Measurements from ENCODE around the gene NCOA1.

Gene NCOA1

DNA sequence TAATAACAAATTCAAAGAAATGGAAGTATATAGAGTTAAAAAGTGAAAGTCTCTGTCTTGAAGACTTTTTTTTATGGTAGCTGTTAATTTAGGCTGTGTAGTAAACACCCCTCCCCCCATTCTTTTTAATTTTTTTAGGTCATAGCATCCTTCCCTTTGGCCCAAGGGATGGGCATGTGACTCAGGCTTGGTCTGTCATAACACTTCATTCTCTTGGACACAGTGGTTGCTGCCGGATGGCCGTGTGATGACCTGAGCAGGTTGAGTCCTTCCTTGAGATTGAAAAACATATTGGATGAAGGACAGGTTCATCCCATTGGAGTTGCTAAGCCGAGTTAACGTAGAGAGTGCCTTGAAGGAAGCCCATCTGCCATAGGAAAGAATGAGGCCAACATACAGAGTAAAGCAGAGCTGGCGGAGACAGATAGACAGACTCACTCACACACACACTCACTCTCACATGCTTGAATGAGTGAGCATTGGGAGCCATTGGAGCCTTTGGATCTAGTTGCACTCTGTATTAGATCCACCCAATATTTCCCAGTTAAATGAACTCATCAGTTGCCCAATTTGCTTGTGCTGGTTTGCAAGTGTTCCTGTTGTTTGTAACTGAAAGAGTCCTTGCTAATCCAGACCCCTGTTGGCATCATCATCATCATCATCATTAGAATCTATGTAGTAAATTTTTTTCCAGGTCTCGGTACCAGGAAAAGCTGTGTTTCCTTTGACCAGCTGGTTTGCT, 14.7 kb downstream of the NCOA1 start:
- no peak for DNase-seq (ENCODE audit: low read depth)
- TF ChIP-seq CTCF (IDR thresholded peaks at IDR 0.05; ENCODE audit: low read depth, low read length, missing control alignments), result no peak
- H3K4me3 ChIP-seq (ENCODE audit: low read depth, low read length), result no peak overlapping the region

DNA sequence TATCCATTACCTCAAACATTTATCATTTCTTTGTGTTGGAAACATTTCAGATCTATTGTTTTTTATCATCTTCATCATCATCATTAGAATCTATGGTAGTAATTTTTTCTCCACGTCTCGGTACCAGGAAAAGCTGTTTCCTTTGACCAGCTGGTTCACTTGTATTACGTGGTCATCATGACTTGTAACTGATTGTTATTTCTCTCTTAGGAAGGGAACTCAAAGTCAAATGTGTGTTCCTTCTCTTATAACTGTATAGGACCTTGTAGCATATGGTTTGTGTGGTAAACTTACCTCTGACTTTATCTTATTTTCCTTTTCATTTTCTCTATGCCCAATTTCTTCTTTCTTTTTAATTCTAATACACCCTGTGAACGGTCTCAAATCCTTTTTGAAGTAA, 16.5 kb downstream of the NCOA1 start:
- no peak for DNase-seq (ENCODE audit: low read depth)
- H3K4me3 ChIP-seq (ENCODE audit: low read depth, low read length), result no peak overlapping the region
- TF ChIP-seq CTCF (IDR thresholded peaks at IDR 0.05; ENCODE audit: low read depth, low read length, missing control alignments), result no peak

- DNase-seq (ENCODE audit: low read depth), result no peak
- no peak overlapping the region; the same call in 1 of the 2 replicates for H3K4me3 ChIP-seq (ENCODE audit: low read depth, low read length)
Observed at GRCh38 chr2:24508878-24509277, 17.8 kb downstream of the NCOA1 start.

DNA sequence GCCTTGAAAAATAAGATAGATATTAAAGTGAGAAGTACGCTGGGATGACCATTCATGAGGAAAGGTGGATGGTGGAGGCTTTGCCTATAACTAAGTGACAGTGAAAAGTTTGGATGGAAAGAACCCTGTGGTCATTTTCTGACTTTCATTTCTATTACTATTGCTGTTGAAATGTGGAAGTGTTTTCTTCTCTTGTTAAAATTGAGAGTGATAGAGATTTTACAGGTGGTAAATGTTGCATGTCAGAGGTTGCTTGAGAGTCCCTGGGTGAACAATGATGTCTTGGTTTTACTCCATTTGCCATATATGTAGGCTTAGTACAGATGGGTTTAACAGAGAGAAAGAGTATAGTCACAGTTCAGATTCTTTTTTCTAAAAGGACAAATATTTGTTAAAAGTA, 18.4 kb downstream of the NCOA1 start:
- H3K4me3 ChIP-seq (ENCODE audit: low read depth, low read length), result no peak overlapping the region; the same call in 1 of the 2 replicates
- DNase-seq (ENCODE audit: low read depth), result peak; percentile 61
- no peak for TF ChIP-seq CTCF (IDR thresholded peaks at IDR 0.05; ENCODE audit: low read depth, low read length, missing control alignments)

More at GRCh38 chr2:24508878-24509277, 17.8 kb downstream of the NCOA1 start:
- TF ChIP-seq CTCF (IDR thresholded peaks at IDR 0.05; ENCODE audit: low read depth, low read length, missing control alignments), result no peak

- no peak for TF ChIP-seq CTCF (IDR thresholded peaks at IDR 0.05; ENCODE audit: low read depth, low read length, missing control alignments)
- no peak for DNase-seq (ENCODE audit: low read depth)
- H3K4me3 ChIP-seq (ENCODE audit: low read depth, low read length), result peak overlapping the region; percentile 12; the same call in 1 of the 2 replicates
Observed at GRCh38 chr2:24509840-24510239, 18.8 kb downstream of the NCOA1 start.

- no peak overlapping the region for H3K4me3 ChIP-seq (ENCODE audit: low read depth, low read length)
- DNase-seq (ENCODE audit: low read depth), result no peak
- TF ChIP-seq CTCF (IDR thresholded peaks at IDR 0.05; ENCODE audit: low read depth, low read length, missing control alignments), result no peak
Observed at GRCh38 chr2:24510771-24511170, 19.7 kb downstream of the NCOA1 start.

DNA sequence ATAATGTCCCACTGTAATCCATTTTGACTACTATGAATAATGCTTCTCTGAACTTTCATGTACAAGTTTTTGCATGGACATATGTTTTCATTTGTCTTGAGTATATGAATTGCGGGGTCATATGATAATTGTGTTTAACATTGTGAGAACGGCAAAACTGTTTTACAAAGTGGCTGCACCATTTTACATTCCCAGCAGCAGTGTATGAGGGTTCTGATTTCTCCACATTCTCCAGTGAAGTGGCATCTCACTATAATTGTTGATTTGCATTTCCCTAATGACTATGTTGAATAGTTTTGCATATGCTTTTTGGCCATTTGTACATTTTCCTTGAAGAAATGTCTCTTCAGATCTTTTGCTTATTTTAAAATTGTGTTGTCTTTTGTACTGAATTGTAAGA, 20.1 kb downstream of the NCOA1 start:
- no peak for DNase-seq (ENCODE audit: low read depth)
- TF ChIP-seq CTCF (IDR thresholded peaks at IDR 0.05; ENCODE audit: low read depth, low read length, missing control alignments), result no peak

More for the DNA sequence above, 20.1 kb downstream of the NCOA1 start:
- no peak overlapping the region for H3K4me3 ChIP-seq (ENCODE audit: low read depth, low read length)
